Activated CD8-positive, alpha-beta T cell treated with anti-CD3 and anti-CD28 coated beads, Interleukin-2, amount 10 ng/mL, durations not matched to agents 7 days and 5 days (primary cell): ENCODE results near the gene CHCHD6. TPM values are rescaled to one million over a fixed set of nuclear protein-coding genes. Genes with fewer than 3 reads are reported as not detected.

Source experiments
- ATAC-seq: fragments of 150-1000 bp; cut with Tn5 transposase; one replicate; pipeline ENCODE4 v1.10.0; 2021; ENCODE audit warnings: moderate library complexity
- CTCF ChIA-PET: fragments of 350-600 bp; sonication (Branson Sonifier 250); formaldehyde crosslinking; loops from one replicate; lab custom pipeline; 2021; ENCODE audit warnings: antibody characterized with exemption; lab: Charles Lee
- POLR2A ChIA-PET: fragments of 350-600 bp; sonication (Branson Sonifier 250); formaldehyde crosslinking; loops from one replicate; lab custom pipeline; 2021; ENCODE audit warnings: antibody characterized with exemption; lab: Charles Lee
- DNase-seq: peaks from one replicate; pipeline ENCODE4 v3.0.0-alpha.2; 2020
- H3K27ac Mint-ChIP-seq: one replicate; pipeline ENCODE4 v1.8.0; 2021; ENCODE audit warnings: mild to moderate bottlenecking, mixed read lengths
- H3K27me3 Mint-ChIP-seq: one replicate; pipeline ENCODE4 v1.8.0; 2021; ENCODE audit warnings: low read depth, mixed read lengths
- H3K36me3 Mint-ChIP-seq: one replicate; pipeline ENCODE4 v1.8.0; 2021; ENCODE audit warnings: low read depth, mixed read lengths
- H3K4me1 Mint-ChIP-seq: one replicate; pipeline ENCODE4 v1.8.0; 2021; ENCODE audit warnings: low read depth, mixed read lengths
- H3K4me3 Mint-ChIP-seq: one replicate; pipeline ENCODE4 v1.8.0; 2021; ENCODE audit warnings: mild to moderate bottlenecking, mixed read lengths
- H3K9me3 Mint-ChIP-seq: one replicate; pipeline ENCODE4 v1.8.0; 2022; ENCODE audit warnings: mixed read lengths; ENCODE audit not compliant: insufficient read depth
- total RNA-seq, 2 experiments: library from RNA; stranded (reverse); gene quantifications; one replicate each; pipeline ENCODE4 v1.2.3, GENCODE V29; 2021

CHCHD6 gene
- total RNA-seq, 2 experiments from 2014 or later, result 5.1 to 6.2 TPM

DNA sequence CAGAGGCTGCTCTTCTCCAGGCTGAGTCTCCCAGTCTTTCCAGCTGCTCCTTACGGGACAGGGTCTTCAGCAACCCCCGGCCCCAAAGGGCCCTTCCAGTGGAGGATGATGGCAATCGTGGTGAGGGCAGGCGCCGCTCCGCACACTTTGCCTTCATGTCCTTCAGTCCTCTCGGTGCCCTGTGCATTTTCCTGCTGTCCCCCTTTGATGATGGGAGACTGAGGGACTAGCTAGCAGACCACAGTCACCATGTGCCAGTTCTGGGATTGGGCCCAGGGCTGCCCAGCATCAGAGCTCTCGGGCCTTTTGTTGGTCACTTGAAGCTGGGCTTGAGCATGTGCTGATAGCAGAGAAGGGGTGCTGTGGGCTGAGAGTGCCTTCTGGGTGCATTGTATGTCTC is 40.3 kb upstream of the CHCHD6 start:
- ChIA-PET CTCF (no interaction called here), POLR2A (no interaction called here)
- Mint-ChIP-seq H3K36me3 (no peaks in the 10 kb centered on the region), H3K27ac (no peak overlapping the region), H3K27me3 (peaks cover 9% of the 10 kb centered on the region), H3K4me3 (no peak overlapping the region), H3K4me1 (peaks cover 11% of the 10 kb centered on the region), H3K9me3 (no peaks in the 10 kb centered on the region)
- DNase-seq (no peak), ATAC-seq (no peak)

DNA sequence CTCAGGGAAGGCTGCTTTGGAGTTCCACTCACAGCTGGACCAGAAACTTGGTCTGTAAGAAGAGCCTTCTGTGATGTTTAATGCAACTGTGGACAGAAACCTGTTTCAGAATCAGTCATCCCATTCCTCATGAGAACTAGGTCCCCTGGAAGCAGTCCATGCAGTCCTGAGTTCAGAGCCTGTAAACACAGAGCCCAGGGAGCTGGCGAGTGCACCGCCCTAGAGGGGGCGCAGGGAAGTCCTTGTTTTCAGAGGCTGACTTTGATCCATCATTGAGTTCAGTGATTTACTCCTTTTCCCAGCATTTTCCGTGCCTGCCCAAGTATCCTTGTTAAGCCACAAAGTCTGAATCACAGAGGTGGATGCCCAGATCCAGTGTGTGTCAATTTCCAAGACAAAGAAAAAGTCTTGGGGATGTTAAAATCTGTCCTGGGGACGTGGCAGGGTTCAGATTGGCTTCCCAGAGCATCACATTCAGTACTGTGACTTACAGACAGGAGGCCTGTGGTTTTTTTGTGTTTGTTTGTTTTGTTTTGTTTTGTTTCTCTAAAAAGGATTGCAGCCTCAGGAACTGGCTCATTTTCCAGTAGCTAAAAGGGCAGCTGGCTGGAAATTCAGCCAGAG is 39.3 kb upstream of the CHCHD6 start:
- POLR2A ChIA-PET, result no interaction called here
- CTCF ChIA-PET, result no interaction called here

DNA sequence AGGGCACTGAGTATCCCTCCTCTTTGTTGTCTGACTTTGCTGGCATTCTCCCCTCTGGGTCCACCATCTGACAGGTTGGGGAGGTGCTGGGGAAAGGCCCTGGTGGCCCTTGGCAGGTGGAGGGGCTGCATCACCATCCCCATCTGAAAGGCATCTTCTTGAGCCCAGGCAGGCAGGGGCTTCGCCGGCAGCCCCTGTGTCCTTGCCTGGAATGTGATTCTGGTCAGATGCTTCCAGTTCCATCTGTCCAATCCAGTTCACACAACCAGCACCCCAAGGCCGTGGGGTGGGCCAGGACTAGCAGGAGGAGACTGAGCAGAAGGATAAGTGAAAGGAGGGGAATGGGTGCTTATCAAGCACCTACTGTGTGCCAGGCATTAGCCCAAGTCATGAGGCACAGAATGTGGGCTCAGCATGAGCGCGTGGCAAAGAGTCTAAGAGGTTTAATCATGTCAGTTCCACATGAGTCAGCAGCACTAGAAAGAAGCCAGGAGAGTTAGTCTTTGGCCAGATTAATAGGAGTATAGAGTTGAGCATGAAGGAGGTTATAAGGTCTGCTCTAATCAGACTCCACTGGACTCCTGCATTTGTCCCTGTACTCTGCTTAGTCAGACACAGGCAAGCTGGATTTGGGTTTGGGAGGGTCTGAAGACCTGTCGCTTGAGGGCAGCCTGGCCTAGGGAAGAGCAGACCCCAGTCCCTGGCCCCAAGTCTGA is 38.7 kb upstream of the CHCHD6 start:
- H3K36me3 Mint-ChIP-seq, result no peaks in the 10 kb centered on the region
- H3K4me1 Mint-ChIP-seq, result peaks cover 11% of the 10 kb centered on the region
- DNase-seq (no peak), ATAC-seq (no peak)
- CTCF ChIA-PET, result no interaction called here
- no peak overlapping the region for H3K27ac Mint-ChIP-seq
- H3K9me3 Mint-ChIP-seq, result no peaks in the 10 kb centered on the region
- peaks cover 9% of the 10 kb centered on the region for H3K27me3 Mint-ChIP-seq
- H3K4me3 Mint-ChIP-seq, result no peak overlapping the region
- POLR2A ChIA-PET, result no interaction called here

More for the DNA sequence above, 39.3 kb upstream of the CHCHD6 start:
- no peak overlapping the region for H3K27ac Mint-ChIP-seq
- H3K4me1 Mint-ChIP-seq, result peaks cover 11% of the 10 kb centered on the region
- H3K36me3 Mint-ChIP-seq, result no peaks in the 10 kb centered on the region
- no peak overlapping the region for H3K4me3 Mint-ChIP-seq
- peaks cover 9% of the 10 kb centered on the region for H3K27me3 Mint-ChIP-seq
- ATAC-seq (no peak), DNase-seq (no peak)
- H3K9me3 Mint-ChIP-seq, result no peaks in the 10 kb centered on the region

GRCh38 chr3:126665959-126666657 is 37.9 kb upstream of the CHCHD6 start:
- POLR2A ChIA-PET, result no interaction called here
- CTCF ChIA-PET, result no interaction called here
- peaks cover 8% of the 10 kb centered on the region for H3K27me3 Mint-ChIP-seq
- H3K4me1 Mint-ChIP-seq, result peaks cover 13% of the 10 kb centered on the region
- DNase-seq (no peak), ATAC-seq (no peak)
- H3K4me3 Mint-ChIP-seq, result no peak overlapping the region
- peaks cover 2% of the 10 kb centered on the region for H3K36me3 Mint-ChIP-seq
- peaks cover 6% of the 10 kb centered on the region for H3K9me3 Mint-ChIP-seq
- no peak overlapping the region for H3K27ac Mint-ChIP-seq

- CTCF ChIA-PET, result no interaction called here
- DNase-seq (no peak), ATAC-seq (no peak)
- H3K4me1 Mint-ChIP-seq, result peaks cover 18% of the 10 kb centered on the region
- H3K9me3 Mint-ChIP-seq, result peaks cover 13% of the 10 kb centered on the region
- no peak overlapping the region for H3K27ac Mint-ChIP-seq
- H3K27me3 Mint-ChIP-seq, result peaks cover 5% of the 10 kb centered on the region
- H3K36me3 Mint-ChIP-seq, result peaks cover 5% of the 10 kb centered on the region
- H3K4me3 Mint-ChIP-seq, result no peak overlapping the region
- POLR2A ChIA-PET, result no interaction called here
Measured at GRCh38 chr3:126666658-126667528, 37.1 kb upstream of the CHCHD6 start.

DNA sequence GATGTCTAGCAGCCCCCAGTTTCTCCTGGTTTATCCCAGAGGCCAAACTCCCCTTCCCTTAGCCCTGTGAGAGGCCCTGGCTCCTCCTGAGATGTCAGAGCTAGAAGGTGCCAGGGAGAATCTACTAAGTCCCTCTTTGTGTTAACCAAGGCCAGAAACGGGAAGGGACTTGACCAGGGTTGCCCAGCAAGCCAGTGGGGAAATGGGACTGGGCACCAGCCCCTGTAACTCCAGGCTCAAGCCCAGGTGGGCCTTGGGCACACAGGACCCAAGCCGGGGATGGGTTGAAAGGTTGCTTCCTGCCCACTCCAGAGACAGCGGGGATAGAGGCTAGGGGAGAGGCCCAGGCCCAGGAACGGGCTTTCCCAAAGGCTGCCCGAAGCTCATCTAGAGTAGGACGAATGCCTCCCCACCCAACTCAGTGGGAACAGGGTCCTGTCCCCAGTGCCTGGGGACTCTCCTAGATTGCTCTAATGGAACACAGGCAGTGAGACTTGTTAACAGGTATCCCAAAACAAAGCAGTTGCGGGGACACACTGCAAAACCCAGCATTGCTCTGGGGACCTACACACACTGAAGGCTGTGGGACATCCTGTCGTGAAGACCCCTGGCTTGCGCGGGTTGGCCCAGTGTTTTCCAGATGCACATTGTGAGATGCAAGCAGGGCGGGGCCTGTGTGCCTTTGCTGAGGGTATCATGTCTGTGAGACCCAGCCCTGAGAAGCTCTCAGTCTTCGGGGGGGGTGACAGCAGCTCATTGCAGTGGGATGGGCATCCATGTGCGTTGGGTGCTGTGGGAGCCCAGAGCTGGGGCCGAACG is 36.2 kb upstream of the CHCHD6 start:
- DNase-seq, result no peak
- Mint-ChIP-seq H3K27ac (no peak overlapping the region), H3K4me3 (no peak overlapping the region)

GRCh38 chr3:126668450-126669401 is 35.3 kb upstream of the CHCHD6 start:
- ChIA-PET POLR2A (no interaction called here), CTCF (interaction anchor here (0.9 kb wide), 1 partner anchor 10 kb away, joined by 5 read pairs; no protein-coding TSS in a partner anchor)
- peaks cover 3% of the 10 kb centered on the region for H3K27me3 Mint-ChIP-seq
- ATAC-seq, result no peak
- peaks cover 18% of the 10 kb centered on the region for H3K4me1 Mint-ChIP-seq
- no peak for DNase-seq
- H3K36me3 Mint-ChIP-seq, result peaks cover 5% of the 10 kb centered on the region
- H3K4me3 Mint-ChIP-seq, result no peak overlapping the region
- peaks cover 19% of the 10 kb centered on the region for H3K9me3 Mint-ChIP-seq
- no peak overlapping the region for H3K27ac Mint-ChIP-seq

More for the DNA sequence above, 36.2 kb upstream of the CHCHD6 start:
- peaks cover 13% of the 10 kb centered on the region for H3K9me3 Mint-ChIP-seq
- CTCF ChIA-PET, result no interaction called here
- H3K4me1 Mint-ChIP-seq, result peaks cover 18% of the 10 kb centered on the region
- POLR2A ChIA-PET, result no interaction called here
- H3K27me3 Mint-ChIP-seq, result peaks cover 3% of the 10 kb centered on the region
- ATAC-seq, result no peak
- peaks cover 5% of the 10 kb centered on the region for H3K36me3 Mint-ChIP-seq

GRCh38 chr3:126671521-126671920 is 32.5 kb upstream of the CHCHD6 start:
- no peak overlapping the region for H3K4me3 Mint-ChIP-seq
- peaks cover 6% of the 10 kb centered on the region for H3K4me1 Mint-ChIP-seq
- ChIA-PET POLR2A (no interaction called here), CTCF (interaction anchor here (0.8 kb wide), 1 partner anchor 8 kb away, joined by 4 read pairs; no protein-coding TSS in a partner anchor)
- no peak overlapping the region for H3K27ac Mint-ChIP-seq
- peaks cover 30% of the 10 kb centered on the region for H3K9me3 Mint-ChIP-seq
- ATAC-seq, result no peak
- H3K36me3 Mint-ChIP-seq, result peaks cover 8% of the 10 kb centered on the region
- DNase-seq, result peak; percentile 33
- peaks cover 4% of the 10 kb centered on the region for H3K27me3 Mint-ChIP-seq

DNA sequence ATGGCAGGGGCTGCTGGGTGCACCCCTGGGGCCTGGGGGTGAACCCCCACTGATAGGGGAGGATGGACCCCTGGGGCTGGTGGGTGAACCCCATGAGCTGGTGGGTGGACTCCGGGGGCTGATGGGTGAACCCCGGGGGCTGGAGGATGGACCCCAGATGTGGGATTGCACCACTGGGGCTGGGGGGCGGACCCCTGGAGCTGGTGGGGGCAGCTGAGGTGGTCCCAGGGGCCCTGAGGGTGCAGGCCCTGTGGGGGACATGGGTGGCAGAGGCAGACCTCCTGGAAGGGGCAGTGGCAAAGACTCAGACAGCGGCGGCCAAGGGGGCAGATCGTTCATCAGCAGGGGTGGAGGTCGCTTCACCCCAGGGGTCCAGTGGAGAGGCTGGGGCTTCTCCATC is 31.7 kb upstream of the CHCHD6 start:
- no peak for DNase-seq
- H3K4me1 Mint-ChIP-seq, result peaks cover 6% of the 10 kb centered on the region
- CTCF ChIA-PET, result no interaction called here
- peaks cover 8% of the 10 kb centered on the region for H3K36me3 Mint-ChIP-seq
- ATAC-seq, result no peak
- POLR2A ChIA-PET, result no interaction called here
- peaks cover 9% of the 10 kb centered on the region for H3K27me3 Mint-ChIP-seq
- peaks cover 30% of the 10 kb centered on the region for H3K9me3 Mint-ChIP-seq
- no peak overlapping the region for H3K27ac Mint-ChIP-seq
- H3K4me3 Mint-ChIP-seq, result no peak overlapping the region

DNA sequence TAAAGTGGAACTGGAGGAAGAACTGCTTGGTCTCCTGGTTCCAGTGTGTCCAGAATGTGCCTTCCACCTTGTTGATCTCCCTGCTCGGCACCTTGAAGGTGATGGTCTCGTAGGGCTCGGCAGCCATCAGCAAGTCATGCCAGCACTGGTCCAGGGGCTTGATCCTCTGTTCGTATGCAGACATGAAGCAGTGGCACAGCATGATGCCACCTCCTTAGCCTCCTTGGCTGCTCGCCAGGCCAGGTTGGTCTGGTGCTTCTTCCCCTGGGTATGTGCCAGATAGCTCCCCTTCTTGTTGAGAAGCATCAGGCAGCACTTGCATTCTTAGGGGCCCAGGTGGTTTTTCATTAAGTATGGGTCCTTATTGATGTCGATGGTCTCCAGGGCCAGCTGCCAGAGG is 31.3 kb upstream of the CHCHD6 start:
- H3K4me1 Mint-ChIP-seq, result peaks cover 6% of the 10 kb centered on the region
- H3K9me3 Mint-ChIP-seq, result peaks cover 30% of the 10 kb centered on the region
- ATAC-seq (no peak), DNase-seq (no peak)
- CTCF ChIA-PET, result no interaction called here
- peaks cover 13% of the 10 kb centered on the region for H3K27me3 Mint-ChIP-seq
- peaks cover 8% of the 10 kb centered on the region for H3K36me3 Mint-ChIP-seq
- H3K4me3 Mint-ChIP-seq, result no peak overlapping the region
- POLR2A ChIA-PET, result no interaction called here
- H3K27ac Mint-ChIP-seq, result no peak overlapping the region
